IMR-90 (cell line): ENCODE data around the gene NANS. TPM values are rescaled to one million over a fixed set of nuclear protein-coding genes. Genes with fewer than 3 reads are reported as not detected.

Experiments used
- ATAC-seq: fragments of 200-7000 bp; cut with Tn5 transposase; 2 replicates; pipeline ENCODE4 v1.9.1; 2020; ENCODE audit warnings: low read depth, mild to moderate bottlenecking, moderate library complexity
- BruUV-seq: library from RNA; stranded (reverse); fragments of 400-500 nt; replicated peaks from 2 replicates; lab custom pipeline; 2021; lab: Mats Ljungman, UMichigan
- CTCF ChIA-PET: fragments of 300-600 bp; formaldehyde crosslinking; extraction: SDS; loops from one replicate; lab custom pipeline; 2021; ENCODE audit warnings: antibody characterized with exemption; lab: Yijun Ruan, JAX
- POLR2A ChIA-PET: fragments of 300-600 bp; sonication (Branson Sonifier 250); formaldehyde crosslinking; loops from one replicate; lab custom pipeline; 2022; ENCODE audit warnings: antibody characterized with exemption; ENCODE audit not compliant: unreplicated experiment; lab: Charles Lee
- DNase-seq: peaks from one replicate; pipeline ENCODE4 v3.0.0; 2013
- H2AFZ ChIP-seq: replicated peaks from 2 replicates; pipeline ENCODE3; 2013; ENCODE audit warnings: low read length, mild to moderate bottlenecking; ENCODE audit not compliant: poor library complexity
- H2AK5ac ChIP-seq: 2 replicates; pipeline ENCODE4 v1.6.1; 2013; ENCODE audit warnings: low read depth, low read length, inconsistent platforms
- H2AK9ac ChIP-seq: replicated peaks from 2 replicates; pipeline ENCODE3; 2013; ENCODE audit warnings: mild to moderate bottlenecking, low read depth, low read length, moderate library complexity; ENCODE audit not compliant: poor library complexity
- H2BK120ac ChIP-seq: 2 replicates; pipeline ENCODE4 v1.6.1; 2013; ENCODE audit warnings: low read depth, low read length, inconsistent platforms
- H2BK15ac ChIP-seq: 3 replicates; pipeline ENCODE4 v1.6.1; 2013; ENCODE audit warnings: low read depth, low read length, inconsistent platforms
- H2BK20ac ChIP-seq: 2 replicates; pipeline ENCODE4 v1.6.1; 2013; ENCODE audit warnings: low read depth, mild to moderate bottlenecking, inconsistent platforms, low read length, moderate library complexity
- H2BK5ac ChIP-seq: 2 replicates; pipeline ENCODE4 v1.6.1; 2013; ENCODE audit warnings: mild to moderate bottlenecking, low read depth, low read length, inconsistent platforms; ENCODE audit not compliant: poor library complexity, severe bottlenecking
- H3K14ac ChIP-seq: replicated peaks from 2 replicates; pipeline ENCODE4 v1.6.1; 2013; ENCODE audit warnings: low read depth, low read length, inconsistent platforms
- H3K18ac ChIP-seq: 2 replicates; pipeline ENCODE4 v1.6.1; 2013; ENCODE audit warnings: low read depth, low read length, control low read depth
- H3K23ac ChIP-seq: 2 replicates; pipeline ENCODE4 v1.6.1; 2013; ENCODE audit warnings: low read depth, low read length, inconsistent platforms
- H3K27ac ChIP-seq: 2 replicates; pipeline ENCODE4 v1.5.1; 2013; ENCODE audit warnings: mild to moderate bottlenecking, control low read depth, low read length; ENCODE audit not compliant: insufficient read depth
- H3K27me3 ChIP-seq: 2 replicates; pipeline ENCODE4 v1.6.1; 2013; ENCODE audit warnings: low read length; ENCODE audit not compliant: control insufficient read depth, insufficient read depth
- H3K36me3 ChIP-seq: 2 replicates; pipeline ENCODE4 v1.6.1; 2013; ENCODE audit warnings: low read length, mixed read lengths; ENCODE audit not compliant: control insufficient read depth, insufficient read depth
- H3K4ac ChIP-seq: 2 replicates; pipeline ENCODE4 v1.6.1; 2013; ENCODE audit warnings: low read depth, low read length, inconsistent platforms
- H3K4me1 ChIP-seq: 2 replicates; pipeline ENCODE4 v1.6.1; 2013; ENCODE audit warnings: low read length, mixed read lengths; ENCODE audit not compliant: control insufficient read depth, insufficient read depth
- H3K4me2 ChIP-seq: 2 replicates; pipeline ENCODE4 v1.6.1; 2013; ENCODE audit warnings: low read depth, mild to moderate bottlenecking, control low read depth, low read length, moderate library complexity
- H3K4me3 ChIP-seq: 2 replicates; pipeline ENCODE4 v1.5.1; 2013; ENCODE audit warnings: low read depth, mild to moderate bottlenecking, control low read depth, low read length, moderate library complexity; ENCODE audit not compliant: insufficient read depth
- H3K56ac ChIP-seq: 2 replicates; pipeline ENCODE4 v1.6.1; 2013; ENCODE audit warnings: low read length, inconsistent platforms; ENCODE audit not compliant: insufficient read depth; ENCODE audit errors: extremely low read depth
- H3K79me1 ChIP-seq, 2 experiments: 2 replicates each; pipeline ENCODE4 v1.6.1; 2013; ENCODE audit warnings: low read length in 2 of 2, inconsistent platforms in 1 of 2, low read depth in 1 of 2
- H3K9ac ChIP-seq: 2 replicates; pipeline ENCODE4 v1.6.1; 2013; ENCODE audit warnings: low read depth, low read length, control low read depth
- H3K9me1 ChIP-seq: 2 replicates; pipeline ENCODE4 v1.6.1; 2013; ENCODE audit warnings: low read length, inconsistent platforms; ENCODE audit not compliant: insufficient read depth
- H3K9me3 ChIP-seq: 2 replicates; pipeline ENCODE4 v1.6.1; 2013; ENCODE audit warnings: low read length; ENCODE audit not compliant: control insufficient read depth, insufficient read depth
- H4K20me1 ChIP-seq: 2 replicates; pipeline ENCODE4 v1.6.1; 2013; ENCODE audit warnings: low read length, inconsistent platforms; ENCODE audit not compliant: insufficient read depth
- H4K5ac ChIP-seq: 2 replicates; pipeline ENCODE4 v1.6.1; 2013; ENCODE audit warnings: mild to moderate bottlenecking, low read depth, low read length, control low read depth
- H4K8ac ChIP-seq, 2 experiments: 2 replicates each; pipeline ENCODE4 v1.6.1; 2013; ENCODE audit warnings: low read depth in 2 of 2, low read length in 2 of 2, control low read depth in 1 of 2, inconsistent platforms in 1 of 2
- H4K91ac ChIP-seq: 2 replicates; pipeline ENCODE4 v1.6.1; 2013; ENCODE audit warnings: low read depth, low read length, inconsistent platforms; ENCODE audit not compliant: insufficient read depth
- BHLHE40 ChIP-seq: fragments of 150-350 bp; IDR thresholded peaks from 2 replicates; pipeline ENCODE4 v1.6.1; 2016; ENCODE audit warnings: mild to moderate bottlenecking, low read depth, low read length
- CEBPB ChIP-seq: IDR thresholded peaks from 2 replicates; pipeline ENCODE4 v1.6.1; 2012; ENCODE audit warnings: low read depth, low read length, improper control_type of control experiment
- CHD1 ChIP-seq: IDR thresholded peaks from 2 replicates; pipeline ENCODE4 v1.6.1; 2012; ENCODE audit warnings: low read depth, low read length, improper control_type of control experiment
- FOS ChIP-seq: fragments of 150-350 bp; IDR thresholded peaks from 2 replicates; pipeline ENCODE4 v1.6.1; 2016; ENCODE audit warnings: low read depth, low read length
- MAFK ChIP-seq: IDR thresholded peaks from 2 replicates; pipeline ENCODE4 v1.6.1; 2012; ENCODE audit warnings: low read depth, low read length, improper control_type of control experiment
- MXI1 ChIP-seq: IDR thresholded peaks from 2 replicates; pipeline ENCODE4 v1.6.1; 2012; ENCODE audit warnings: low read depth, mild to moderate bottlenecking, low read length, moderate library complexity, borderline replicate concordance
- POLR2A ChIP-seq: IDR thresholded peaks from 2 replicates; pipeline ENCODE4 v1.6.1; 2012; ENCODE audit warnings: mild to moderate bottlenecking, low read depth, low read length
- RAD21 ChIP-seq: IDR thresholded peaks from 2 replicates; pipeline ENCODE4 v1.6.1; 2012; ENCODE audit warnings: low read length, improper control_type of control experiment
- RCOR1 ChIP-seq: IDR thresholded peaks from 2 replicates; pipeline ENCODE4 v1.6.1; 2012; ENCODE audit warnings: mild to moderate bottlenecking, low read length, improper control_type of control experiment; ENCODE audit not compliant: insufficient replicate concordance
- RFX5 ChIP-seq: IDR thresholded peaks from 2 replicates; pipeline ENCODE4 v1.8.0; 2012; ENCODE audit warnings: low read depth, mild to moderate bottlenecking, low read length, moderate library complexity
- SMC3 ChIP-seq: fragments of 150-350 bp; IDR thresholded peaks from 2 replicates; pipeline ENCODE4 v1.6.1; 2016; ENCODE audit warnings: low read depth, mild to moderate bottlenecking, antibody characterized with exemption, low read length, moderate library complexity
- WGBS, 2 experiments: methylation state at CpG; one replicate each; pipeline versions ENCODE4 v1.1.5 to v1.1.7; 2013; ENCODE audit warnings: missing lambda C conversion rate in 2 of 2; ENCODE audit not compliant: insufficient read length in 1 of 2; ENCODE audit errors: extremely low coverage in 2 of 2; 5-methylcytosine and 5-hydroxymethylcytosine counted together
- dilution Hi-C: fragments of 300-500 bp; cut with HindIII; formaldehyde crosslinking; loops from one replicate; pipeline ENCODE4 v1.14.3; 2018; ENCODE audit warnings: low sequenced_read_pairs; ENCODE audit not compliant: unreplicated experiment
- in situ Hi-C: fragments of 300-500 bp; cut with MboI; formaldehyde crosslinking; loops from 3 replicates; pipeline ENCODE4 v1.14.3; 2019; ENCODE audit warnings: low sequenced_read_pairs, inconsistent platforms, mixed read lengths
- intact Hi-C: fragments of 100-400 bp; cut with micrococcal nuclease; formaldehyde crosslinking; loops from 2 replicates; pipeline ENCODE4 v1.10.0; 2022
- polyA plus RNA-seq, 3 experiments: library from polyadenylated mRNA; depleted of rRNA; stranded (reverse); fragments of >200 nt; gene quantifications; 2 replicates each; pipeline ENCODE4 v1.2.3, GENCODE V29; 2012; ENCODE audit warnings: low replicate concordance in 1 of 3
- total RNA-seq: library from RNA; depleted of rRNA; stranded (reverse); fragments of >200 nt; gene quantifications from 2 replicates; pipeline ENCODE4 v1.2.3, GENCODE V29; 2012
- TF ChIP-seq, protein P1 (sequence below): fragments of 150-350 bp; IDR thresholded peaks from 2 replicates; pipeline ENCODE4 v1.6.1; 2016; ENCODE audit warnings: low read depth, mild to moderate bottlenecking, low read length, moderate library complexity, borderline replicate concordance
- TF ChIP-seq, protein P2 (sequence below): fragments of 150-350 bp; IDR thresholded peaks from 2 replicates; pipeline ENCODE4 v1.6.1; 2017; ENCODE audit warnings: mild to moderate bottlenecking, antibody characterized with exemption, low read length, low read depth

Gene NANS
- total and polyA plus RNA-seq, 2 of the 4 experiments (the other 2 are of a cell fraction) = 210 to 306 TPM

DNA sequence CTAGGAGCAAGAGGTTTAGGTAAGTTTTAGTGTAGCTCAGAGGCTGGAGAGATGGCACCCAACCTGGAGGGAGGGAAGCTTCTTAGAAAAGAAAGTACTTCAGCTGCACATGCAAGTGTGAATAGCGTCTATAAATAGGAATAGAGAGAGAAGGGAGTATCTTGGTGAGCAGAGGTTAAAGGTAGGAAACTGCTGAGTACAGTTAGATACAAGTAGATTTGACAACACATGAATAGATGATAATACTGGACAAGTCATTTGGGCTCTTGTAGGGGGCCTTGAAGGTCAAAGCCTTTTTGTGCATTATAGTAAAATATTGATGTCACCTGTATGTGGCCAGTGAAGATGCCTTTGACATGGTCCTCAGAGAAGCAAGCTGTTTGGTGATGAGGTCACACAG, 39.2 kb upstream of the NANS start:
- ATAC-seq (no peak), DNase-seq (no peak)
- Histone ChIP-seq H3K4me2 (no peak overlapping the region), H3K4me1 (no peaks in the 10 kb centered on the region), H2AFZ (no peak overlapping the region), H3K27me3 (no peaks in the 10 kb centered on the region), H3K9me1 (peaks cover 12% of the 10 kb centered on the region), H3K4me3 (no peak overlapping the region), H3K9me3 (no peaks in the 10 kb centered on the region), H3K23ac (no peak overlapping the region), H3K14ac (no peak overlapping the region), H4K8ac (no peak overlapping the region), H2BK120ac (no peak overlapping the region), H4K5ac (no peak overlapping the region), H2BK20ac (no peak overlapping the region), H4K91ac (no peak overlapping the region), H2AK9ac (no peak overlapping the region), H3K56ac (no peak overlapping the region), H4K20me1 (no peaks in the 10 kb centered on the region), H2BK5ac (no peak overlapping the region), H3K27ac (no peak overlapping the region), H2AK5ac (no peak overlapping the region), H3K4ac (no peak overlapping the region), H3K79me1 (peaks cover 7 to 17% of the 10 kb centered on the region in 2 experiments; a peak in 3 of 4 replicates), H2BK15ac (no peak overlapping the region), H3K36me3 (peaks cover 55% of the 10 kb centered on the region), H3K18ac (no peak overlapping the region), H3K9ac (no peak overlapping the region)
- POLR2A ChIA-PET = no interaction called here
- dilution Hi-C loops = no loop called here
- WGBS, 2 experiments = no CpG with 5 or more reads among the region's 1 CpG
- BruUV-seq = no TSS peak
- TF ChIP-seq MXI1 = no peak
- TF ChIP-seq RCOR1 = no peak
- TF ChIP-seq RAD21 = no peak
- TF ChIP-seq FOS = no peak
- TF ChIP-seq, protein P1, sequence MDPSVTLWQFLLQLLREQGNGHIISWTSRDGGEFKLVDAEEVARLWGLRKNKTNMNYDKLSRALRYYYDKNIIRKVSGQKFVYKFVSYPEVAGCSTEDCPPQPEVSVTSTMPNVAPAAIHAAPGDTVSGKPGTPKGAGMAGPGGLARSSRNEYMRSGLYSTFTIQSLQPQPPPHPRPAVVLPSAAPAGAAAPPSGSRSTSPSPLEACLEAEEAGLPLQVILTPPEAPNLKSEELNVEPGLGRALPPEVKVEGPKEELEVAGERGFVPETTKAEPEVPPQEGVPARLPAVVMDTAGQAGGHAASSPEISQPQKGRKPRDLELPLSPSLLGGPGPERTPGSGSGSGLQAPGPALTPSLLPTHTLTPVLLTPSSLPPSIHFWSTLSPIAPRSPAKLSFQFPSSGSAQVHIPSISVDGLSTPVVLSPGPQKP = no peak
- TF ChIP-seq SMC3 = no peak
- TF ChIP-seq CEBPB = no peak
- no peak for TF ChIP-seq CHD1
- TF ChIP-seq MAFK = no peak
- TF ChIP-seq BHLHE40 = no peak
- TF ChIP-seq RFX5 = no peak
- TF ChIP-seq, protein P2, sequence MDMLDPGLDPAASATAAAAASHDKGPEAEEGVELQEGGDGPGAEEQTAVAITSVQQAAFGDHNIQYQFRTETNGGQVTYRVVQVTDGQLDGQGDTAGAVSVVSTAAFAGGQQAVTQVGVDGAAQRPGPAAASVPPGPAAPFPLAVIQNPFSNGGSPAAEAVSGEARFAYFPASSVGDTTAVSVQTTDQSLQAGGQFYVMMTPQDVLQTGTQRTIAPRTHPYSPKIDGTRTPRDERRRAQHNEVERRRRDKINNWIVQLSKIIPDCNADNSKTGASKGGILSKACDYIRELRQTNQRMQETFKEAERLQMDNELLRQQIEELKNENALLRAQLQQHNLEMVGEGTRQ = no peak
- no peak for TF ChIP-seq POLR2A
- CTCF ChIA-PET = interaction anchor here (0.7 kb wide), 1 partner anchor 12 kb away, joined by 5 read pairs; no protein-coding TSS in a partner anchor
- intact Hi-C loops = no loop called here
- in situ Hi-C loops = no loop called here
